HFFc6 (cell line): ENCODE results near the gene MKRN1. TPM values are rescaled to one million over a fixed set of nuclear protein-coding genes. Genes with fewer than 3 reads are reported as not detected.

Source experiments
- DNase-seq: peaks from one replicate; pipeline ENCODE4 v3.0.0-alpha.2; 2018
- H3K27ac Mint-ChIP-seq: 2 replicates; pipeline ENCODE4 v1.8.0; 2020; ENCODE audit warnings: mild to moderate bottlenecking, mixed read lengths
- H3K27me3 Mint-ChIP-seq: 2 replicates; pipeline ENCODE4 v1.8.0; 2021; ENCODE audit warnings: mild to moderate bottlenecking, moderate library complexity, mixed read lengths; ENCODE audit not compliant: insufficient read depth
- H3K36me3 Mint-ChIP-seq: 2 replicates; pipeline ENCODE4 v1.8.0; 2021; ENCODE audit warnings: low read depth, mixed read lengths
- H3K4me1 Mint-ChIP-seq: 2 replicates; pipeline ENCODE4 v1.8.0; 2020; ENCODE audit warnings: low read depth, mixed read lengths
- H3K4me3 Mint-ChIP-seq: 2 replicates; pipeline ENCODE4 v1.8.0; 2020; ENCODE audit warnings: mild to moderate bottlenecking, moderate library complexity, mixed read lengths
- H3K9me3 Mint-ChIP-seq: 2 replicates; pipeline ENCODE4 v1.8.0; 2020; ENCODE audit warnings: mild to moderate bottlenecking, mixed read lengths
- CTCF ChIP-seq: fragments of 200-600 bp; sonication (generic); IDR thresholded peaks from 2 replicates; pipeline ENCODE4 v1.5.0; 2021; ENCODE audit warnings: antibody characterized with exemption, mild to moderate bottlenecking
- total RNA-seq, 6 experiments: library from RNA; stranded (reverse); fragmentation: NEBNext Ultra II Directional; extraction: Animal tissue kit (Norgen Biotek cat#: 25700); gene quantifications; 2 replicates in 1 of 6; 3 replicates in 5 of 6; pipeline ENCODE4 v1.2.3, GENCODE V29; 2021

The MKRN1 gene
- total RNA-seq, 6 experiments from 2014 or later, result 62.8 to 67.5 (median 64.3) TPM

- no peak for DNase-seq
- H3K36me3 Mint-ChIP-seq, result no peaks in the 10 kb centered on the region
- peaks cover 4% of the 10 kb centered on the region for H3K27me3 Mint-ChIP-seq
- no peak overlapping the region for H3K27ac Mint-ChIP-seq
- H3K4me3 Mint-ChIP-seq, result no peak overlapping the region
- H3K4me1 Mint-ChIP-seq, result no peaks in the 10 kb centered on the region
- no peak for TF ChIP-seq CTCF
- H3K9me3 Mint-ChIP-seq, result no peaks in the 10 kb centered on the region
Observed at GRCh38 chr7:140441519-140441918, 37.8 kb downstream of the MKRN1 start.

GRCh38 chr7:140440593-140440992, 38.7 kb downstream of the MKRN1 start:
- no peaks in the 10 kb centered on the region for H3K4me1 Mint-ChIP-seq
- no peaks in the 10 kb centered on the region for H3K9me3 Mint-ChIP-seq
- TF ChIP-seq CTCF, result no peak
- H3K27ac Mint-ChIP-seq, result no peak overlapping the region
- no peak overlapping the region for H3K4me3 Mint-ChIP-seq
- no peak for DNase-seq
- H3K36me3 Mint-ChIP-seq, result no peaks in the 10 kb centered on the region
- peaks cover 6% of the 10 kb centered on the region for H3K27me3 Mint-ChIP-seq

- H3K27me3 Mint-ChIP-seq, result peaks cover 6% of the 10 kb centered on the region
- H3K9me3 Mint-ChIP-seq, result no peaks in the 10 kb centered on the region
- no peak for TF ChIP-seq CTCF
- DNase-seq, result no peak
- no peaks in the 10 kb centered on the region for H3K4me1 Mint-ChIP-seq
- no peaks in the 10 kb centered on the region for H3K36me3 Mint-ChIP-seq
- no peak overlapping the region for H3K4me3 Mint-ChIP-seq
- no peak overlapping the region for H3K27ac Mint-ChIP-seq
Observed at GRCh38 chr7:140439359-140439758, 39.9 kb downstream of the MKRN1 start.

GRCh38 chr7:140435252-140435895, 43.9 kb downstream of the MKRN1 start:
- no peak overlapping the region for H3K27ac Mint-ChIP-seq
- peaks cover 10% of the 10 kb centered on the region; the same call in 1 of the 2 replicates for H3K27me3 Mint-ChIP-seq
- H3K4me1 Mint-ChIP-seq, result no peaks in the 10 kb centered on the region
- no peak for TF ChIP-seq CTCF
- no peak for DNase-seq
- H3K4me3 Mint-ChIP-seq, result no peak overlapping the region
- no peaks in the 10 kb centered on the region for H3K36me3 Mint-ChIP-seq
- no peaks in the 10 kb centered on the region for H3K9me3 Mint-ChIP-seq

GRCh38 chr7:140433396-140433795, 45.9 kb downstream of the MKRN1 start:
- no peaks in the 10 kb centered on the region for H3K36me3 Mint-ChIP-seq
- no peak overlapping the region for H3K4me3 Mint-ChIP-seq
- no peak for TF ChIP-seq CTCF
- no peaks in the 10 kb centered on the region for H3K9me3 Mint-ChIP-seq
- no peaks in the 10 kb centered on the region for H3K4me1 Mint-ChIP-seq
- DNase-seq, result no peak
- peaks cover 19% of the 10 kb centered on the region for H3K27me3 Mint-ChIP-seq
- H3K27ac Mint-ChIP-seq, result no peak overlapping the region
